HepG2 (cell line): ENCODE results near the gene TLE5. TPM values are rescaled to one million over a fixed set of nuclear protein-coding genes. Genes with fewer than 3 reads are reported as not detected.

ENCODE experiments used
- ATAC-seq: fragments of 200-7000 bp; cut with Tn5 transposase; 3 replicates; pipeline ENCODE4 v1.9.1; 2020; ENCODE audit warnings: mild to moderate bottlenecking, moderate library complexity
- BruUV-seq: library from RNA; stranded (reverse); fragments of 400-500 nt; replicated peaks from 2 replicates; lab custom pipeline; 2021; lab: Mats Ljungman, UMichigan
- CTCF ChIA-PET: fragments of 300-600 bp; formaldehyde crosslinking; extraction: SDS; loops from one replicate; lab custom pipeline; 2021; ENCODE audit warnings: low total read pairs, inconsistent platforms, low intra/inter-chr PET ratio; lab: Yijun Ruan, JAX
- POLR2A ChIA-PET: fragments of 350-600 bp; sonication (Branson Sonifier 250); formaldehyde crosslinking; loops from one replicate; lab custom pipeline; 2020; ENCODE audit warnings: antibody characterized with exemption, inconsistent platforms; lab: Yijun Ruan, JAX
- DNase-seq: peaks from one replicate; pipeline ENCODE4 v3.0.0-alpha.2; 2015; ENCODE audit warnings: low spot score
- FAIRE-seq: peaks from 3 replicates; lab custom pipeline; 2011; peaks lifted over from hg19 to GRCh38; lab: Jason Lieb, UNC
- H2AFZ ChIP-seq: one replicate; pipeline ENCODE4 v1.6.1; 2011; ENCODE audit warnings: low read length, inconsistent platforms
- H3K27ac ChIP-seq: fragments of 300-600 bp; 3 replicates; pipeline ENCODE4 v1.8.0; 2011; ENCODE audit warnings: mixed run types, mild to moderate bottlenecking, mixed read lengths, low read length, inconsistent platforms; ENCODE audit not compliant: insufficient read depth; ENCODE audit errors: extremely low read length
- H3K27me3 ChIP-seq, 2 experiments: fragments of 200-600 bp in 1 of 2; 2 replicates in 1 of 2; 3 replicates in 1 of 2; pipeline versions ENCODE4 v1.6.0 to v1.8.0; 2011; ENCODE audit warnings: low read length in 2 of 2, mild to moderate bottlenecking in 2 of 2, moderate library complexity in 2 of 2, inconsistent platforms in 1 of 2; ENCODE audit not compliant: insufficient read depth in 2 of 2, control insufficient read depth in 1 of 2
- H3K36me3 ChIP-seq, 2 experiments: fragments of 200-600 bp in 1 of 2; replicated peaks in 1 of 2; 2 replicates in 1 of 2; 3 replicates in 1 of 2; pipeline versions ENCODE4 v1.5.1 to v1.8.0; 2011; ENCODE audit warnings: low read length in 2 of 2, inconsistent platforms in 1 of 2; ENCODE audit not compliant: insufficient read depth in 2 of 2, control insufficient read depth in 1 of 2
- H3K4me1 ChIP-seq: 2 replicates; pipeline ENCODE4 v1.5.1; 2012; ENCODE audit warnings: low read length, inconsistent platforms; ENCODE audit not compliant: insufficient read depth
- H3K4me2 ChIP-seq: 2 replicates; pipeline ENCODE4 v1.6.0; 2011; ENCODE audit warnings: low read depth, low read length, inconsistent platforms
- H3K4me3 ChIP-seq, 3 experiments: fragments of 200-600 bp in 1 of 3; sonication (generic), shearing (Covaris generic) in 1 of 3; replicated peaks in 1 of 3; 2 replicates each; pipeline ENCODE4 v1.5.1; 2011 to 2016; ENCODE audit warnings: low read length in 3 of 3, inconsistent platforms in 2 of 3, low read depth in 2 of 3, mild to moderate bottlenecking in 2 of 3, control low read depth in 1 of 3, mixed read lengths in 1 of 3; ENCODE audit not compliant: insufficient read depth in 1 of 3
- H3K79me2 ChIP-seq: one replicate; pipeline ENCODE4 v1.6.1; 2011; ENCODE audit warnings: low read length, inconsistent platforms; ENCODE audit not compliant: insufficient read depth
- H3K9ac ChIP-seq: 2 replicates; pipeline ENCODE4 v1.6.0; 2011; ENCODE audit warnings: mild to moderate bottlenecking, low read depth, low read length, inconsistent platforms; ENCODE audit not compliant: insufficient read depth
- H3K9me3 ChIP-seq: 2 replicates; pipeline ENCODE4 v1.5.1; 2012; ENCODE audit warnings: mild to moderate bottlenecking, low read length
- H4K20me1 ChIP-seq: 2 replicates; pipeline ENCODE4 v1.6.0; 2011; ENCODE audit warnings: inconsistent platforms, mild to moderate bottlenecking, low read length, moderate library complexity; ENCODE audit not compliant: insufficient read depth
- WGBS: methylation state at CpG from one replicate; pipeline ENCODE4 v1.1.6; 2017; ENCODE audit warnings: low lambda C conversion rate; 5-methylcytosine and 5-hydroxymethylcytosine counted together
- in situ Hi-C: cut with HindIII; loops from 2 replicates; pipeline ENCODE4 v1.10.0; 2017; ENCODE audit warnings: low pct_unique_long_range_greater_than_20kb; ENCODE audit not compliant: extremely low pct_ligation_motif_present
- intact Hi-C: fragments of 100-400 bp; cut with micrococcal nuclease; formaldehyde crosslinking; loops from one replicate; pipeline ENCODE4 v1.10.0; 2022; ENCODE audit not compliant: unreplicated experiment
- polyA plus RNA-seq, 8 experiments: library from polyadenylated mRNA; depleted of rRNA in 3 of 8; stranded (reverse) in 7 of 8; unstranded in 1 of 8; fragments of >200 nt; fragmentation: Illumina TruSeq in 4 of 8; extraction: Trizol in 4 of 8; gene quantifications; 2 replicates each; pipeline versions ENCODE4 v1.2.1 to v1.2.3, GENCODE V29; 2011 to 2016; ENCODE audit warnings: low read depth in 4 of 8, missing spikeins in 1 of 8, mixed read lengths in 1 of 8; ENCODE audit not compliant: insufficient read depth in 1 of 8
- total RNA-seq, 5 experiments: library from RNA; depleted of rRNA; stranded (reverse); fragments of >200 nt; fragmentation: Illumina TruSeq; extraction: Trizol; gene quantifications; 2 replicates each; pipeline ENCODE4 v1.2.3, GENCODE V29; 2016; ENCODE audit warnings: low read depth in 1 of 5
- TF ChIP-seq, protein P1 (sequence below): sonication (generic); formaldehyde crosslinking; IDR thresholded peaks from 2 replicates; pipeline ENCODE4 v1.5.1; 2020; ENCODE audit warnings: mild to moderate bottlenecking, missing genetic modification reagents, moderate library complexity
- TF ChIP-seq, protein P2 (sequence below): sonication (generic); formaldehyde crosslinking; IDR thresholded peaks from 2 replicates; pipeline ENCODE4 v1.4.0; 2020; ENCODE audit warnings: missing genetic modification reagents

Gene TLE5
- total and polyA plus RNA-seq, 2 of the 13 experiments (the other 11 are each of a cell fraction or from before 2014, with no cell fraction given), result 62.8 to 189 TPM

GRCh38 chr19:3024870-3025548 is 37.3 kb downstream of the TLE5 start:
- FAIRE-seq, result no peak
- H3K9me3 ChIP-seq, result no peaks in the 10 kb centered on the region
- no peaks in the 10 kb centered on the region for H4K20me1 ChIP-seq
- in situ Hi-C loops (no loop called here), intact Hi-C loops (no loop called here)
- CTCF ChIA-PET, result no interaction called here
- POLR2A ChIA-PET, result interaction anchor here (0.9 to 1.3 kb wide), 2 partner anchors 9 to 11 kb away, joined by 3 read pairs; no protein-coding TSS in a partner anchor
- H3K79me2 ChIP-seq, result no peaks in the 10 kb centered on the region
- no TSS peak for BruUV-seq
- H3K4me1 ChIP-seq, result peaks cover 28% of the 10 kb centered on the region
- WGBS, result 21% methylated on average over 17 of the region's 30 CpGs
- H2AFZ ChIP-seq, result no peak overlapping the region
- peak; percentile 56 for ATAC-seq
- peak overlapping the region; percentile 42; the same call in 1 of the 2 replicates for H3K4me2 ChIP-seq
- TF ChIP-seq, protein P1, sequence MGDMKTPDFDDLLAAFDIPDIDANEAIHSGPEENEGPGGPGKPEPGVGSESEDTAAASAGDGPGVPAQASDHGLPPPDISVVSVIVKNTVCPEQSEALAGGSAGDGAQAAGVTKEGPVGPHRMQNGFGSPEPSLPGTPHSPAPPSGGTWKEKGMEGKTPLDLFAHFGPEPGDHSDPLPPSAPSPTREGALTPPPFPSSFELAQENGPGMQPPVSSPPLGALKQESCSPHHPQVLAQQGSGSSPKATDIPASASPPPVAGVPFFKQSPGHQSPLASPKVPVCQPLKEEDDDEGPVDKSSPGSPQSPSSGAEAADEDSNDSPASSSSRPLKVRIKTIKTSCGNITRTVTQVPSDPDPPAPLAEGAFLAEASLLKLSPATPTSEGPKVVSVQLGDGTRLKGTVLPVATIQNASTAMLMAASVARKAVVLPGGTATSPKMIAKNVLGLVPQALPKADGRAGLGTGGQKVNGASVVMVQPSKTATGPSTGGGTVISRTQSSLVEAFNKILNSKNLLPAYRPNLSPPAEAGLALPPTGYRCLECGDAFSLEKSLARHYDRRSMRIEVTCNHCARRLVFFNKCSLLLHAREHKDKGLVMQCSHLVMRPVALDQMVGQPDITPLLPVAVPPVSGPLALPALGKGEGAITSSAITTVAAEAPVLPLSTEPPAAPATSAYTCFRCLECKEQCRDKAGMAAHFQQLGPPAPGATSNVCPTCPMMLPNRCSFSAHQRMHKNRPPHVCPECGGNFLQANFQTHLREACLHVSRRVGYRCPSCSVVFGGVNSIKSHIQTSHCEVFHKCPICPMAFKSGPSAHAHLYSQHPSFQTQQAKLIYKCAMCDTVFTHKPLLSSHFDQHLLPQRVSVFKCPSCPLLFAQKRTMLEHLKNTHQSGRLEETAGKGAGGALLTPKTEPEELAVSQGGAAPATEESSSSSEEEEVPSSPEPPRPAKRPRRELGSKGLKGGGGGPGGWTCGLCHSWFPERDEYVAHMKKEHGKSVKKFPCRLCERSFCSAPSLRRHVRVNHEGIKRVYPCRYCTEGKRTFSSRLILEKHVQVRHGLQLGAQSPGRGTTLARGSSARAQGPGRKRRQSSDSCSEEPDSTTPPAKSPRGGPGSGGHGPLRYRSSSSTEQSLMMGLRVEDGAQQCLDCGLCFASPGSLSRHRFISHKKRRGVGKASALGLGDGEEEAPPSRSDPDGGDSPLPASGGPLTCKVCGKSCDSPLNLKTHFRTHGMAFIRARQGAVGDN, result peak; percentile 30; the same call in 1 of the 2 replicates
- TF ChIP-seq, protein P2, sequence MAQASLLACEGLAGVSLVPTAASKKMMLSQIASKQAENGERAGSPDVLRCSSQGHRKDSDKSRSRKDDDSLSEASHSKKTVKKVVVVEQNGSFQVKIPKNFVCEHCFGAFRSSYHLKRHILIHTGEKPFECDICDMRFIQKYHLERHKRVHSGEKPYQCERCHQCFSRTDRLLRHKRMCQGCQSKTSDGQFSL (CRISPR knock-in tag), result no peak
- no peaks in the 10 kb centered on the region for H3K36me3 ChIP-seq
- no peak for DNase-seq
- H3K9ac ChIP-seq, result no peak overlapping the region
- H3K27ac ChIP-seq, result no peak overlapping the region
- peaks cover 5 to 51% of the 10 kb centered on the region in 2 experiments; a peak in 4 of 5 replicates for H3K27me3 ChIP-seq
- peak overlapping the region in 1 of 3 experiments; percentile 40; a peak in 2 of 6 replicates for H3K4me3 ChIP-seq
